T-helper 17 cell (primary cell): ENCODE data around the gene SECTM1. TPM values are rescaled to one million over a fixed set of nuclear protein-coding genes. Genes with fewer than 3 reads are reported as not detected.

Source experiments
- ATAC-seq: fragments of 150-1000 bp; cut with Tn5 transposase; 2 replicates; pipeline ENCODE4 v1.10.0; 2021; ENCODE audit warnings: mild to moderate bottlenecking, moderate library complexity
- DNase-seq, 3 donors: peaks; one replicate each; pipeline versions ENCODE4 v3.0.0 to v3.0.0-alpha.2; 2020 to 2021
- H3K9me3 ChIP-seq: one replicate; pipeline ENCODE4 v1.7.0; 2013; ENCODE audit warnings: low read length, mild to moderate bottlenecking; ENCODE audit not compliant: control insufficient read depth, poor library complexity, severe bottlenecking
- H3K27ac Mint-ChIP-seq: one replicate; pipeline ENCODE4 v1.8.0; 2022; ENCODE audit warnings: mild to moderate bottlenecking, moderate library complexity, mixed read lengths
- H3K27me3 Mint-ChIP-seq: one replicate; pipeline ENCODE4 v1.8.0; 2022; ENCODE audit warnings: mixed read lengths
- H3K36me3 Mint-ChIP-seq: one replicate; pipeline ENCODE4 v1.8.0; 2022; ENCODE audit warnings: low read depth, mixed read lengths
- H3K4me1 Mint-ChIP-seq: one replicate; pipeline ENCODE4 v1.8.0; 2022; ENCODE audit warnings: mild to moderate bottlenecking, mixed read lengths
- H3K4me3 Mint-ChIP-seq: one replicate; pipeline ENCODE4 v1.8.0; 2022; ENCODE audit warnings: mild to moderate bottlenecking, moderate library complexity, mixed read lengths
- total RNA-seq, 4 donors: library from RNA in 2 of 4; stranded (reverse) in 2 of 4; gene quantifications; one replicate each; pipeline ENCODE4 v1.2.3 and lab custom pipeline; 2022 to 2026

The SECTM1 gene
- total RNA-seq, 2 donors from 2014 or later: 4.4 to 6.0 TPM

- H3K27me3 Mint-ChIP-seq: no peaks in the 10 kb centered on the region
- DNase-seq (no peak), ATAC-seq (no peak)
- peak overlapping the region; percentile 72 for H3K4me3 Mint-ChIP-seq
- peak overlapping the region; percentile 87 for H3K27ac Mint-ChIP-seq
- H3K36me3 Mint-ChIP-seq: no peaks in the 10 kb centered on the region
- peaks cover 37% of the 10 kb centered on the region for H3K4me1 Mint-ChIP-seq
- H3K9me3 ChIP-seq: no peaks in the 10 kb centered on the region
These were observed 39.3 kb downstream of the SECTM1 start for GRCh38 chr17:82294064-82294773.

GRCh38 chr17:82292251-82293154 is 41.1 kb downstream of the SECTM1 start:
- Mint-ChIP-seq H3K27me3 (no peaks in the 10 kb centered on the region), H3K4me3 (peak overlapping the region; percentile 87), H3K27ac (peak overlapping the region; percentile 39), H3K36me3 (no peaks in the 10 kb centered on the region), H3K4me1 (peaks cover 23% of the 10 kb centered on the region)
- DNase-seq (peak; percentile 81 to 86 (median 85)), ATAC-seq (peak; percentile 94)
- no peaks in the 10 kb centered on the region for H3K9me3 ChIP-seq

- H3K27ac Mint-ChIP-seq: peak overlapping the region; percentile 39
- no peaks in the 10 kb centered on the region for H3K36me3 Mint-ChIP-seq
- no peak for DNase-seq
These were observed 41.9 kb downstream of the SECTM1 start for GRCh38 chr17:82291582-82292250.

GRCh38 chr17:82287868-82288801 is 45.4 kb downstream of the SECTM1 start:
- ATAC-seq (no peak), DNase-seq (no peak)
- Mint-ChIP-seq H3K27ac (peak overlapping the region; percentile 49), H3K4me3 (peak overlapping the region; percentile 39), H3K4me1 (peaks cover 7% of the 10 kb centered on the region), H3K36me3 (no peaks in the 10 kb centered on the region), H3K27me3 (no peaks in the 10 kb centered on the region)
- no peaks in the 10 kb centered on the region for H3K9me3 ChIP-seq

More at GRCh38 chr17:82291582-82292250, 41.9 kb downstream of the SECTM1 start:
- no peaks in the 10 kb centered on the region for H3K9me3 ChIP-seq
- peaks cover 16% of the 10 kb centered on the region for H3K4me1 Mint-ChIP-seq
- H3K27me3 Mint-ChIP-seq: no peaks in the 10 kb centered on the region
- ATAC-seq: no peak
- H3K4me3 Mint-ChIP-seq: peak overlapping the region; percentile 79

GRCh38 chr17:82287013-82287867 is 46.3 kb downstream of the SECTM1 start:
- H3K4me3 Mint-ChIP-seq: no peak overlapping the region
- H3K27ac Mint-ChIP-seq: peak overlapping the region; percentile 49
- no peaks in the 10 kb centered on the region for H3K27me3 Mint-ChIP-seq
- no peaks in the 10 kb centered on the region for H3K9me3 ChIP-seq
- H3K4me1 Mint-ChIP-seq: peaks cover 5% of the 10 kb centered on the region
- no peaks in the 10 kb centered on the region for H3K36me3 Mint-ChIP-seq
- no peak for DNase-seq
- no peak for ATAC-seq

- H3K9me3 ChIP-seq: no peaks in the 10 kb centered on the region
- H3K4me3 Mint-ChIP-seq: no peak overlapping the region
- ATAC-seq (no peak), DNase-seq (no peak)
- no peak overlapping the region for H3K27ac Mint-ChIP-seq
- peaks cover 14% of the 10 kb centered on the region for H3K4me1 Mint-ChIP-seq
- H3K36me3 Mint-ChIP-seq: no peaks in the 10 kb centered on the region
- H3K27me3 Mint-ChIP-seq: no peaks in the 10 kb centered on the region
These were observed 48.4 kb downstream of the SECTM1 start for GRCh38 chr17:82285141-82285540.

- no peaks in the 10 kb centered on the region for H3K36me3 Mint-ChIP-seq
- peak overlapping the region; percentile 63 for H3K27ac Mint-ChIP-seq
- peaks cover 14% of the 10 kb centered on the region for H3K4me1 Mint-ChIP-seq
- DNase-seq (no peak), ATAC-seq (peak; percentile 46)
- no peaks in the 10 kb centered on the region for H3K9me3 ChIP-seq
- H3K4me3 Mint-ChIP-seq: no peak overlapping the region
- no peaks in the 10 kb centered on the region for H3K27me3 Mint-ChIP-seq
These were observed 50.3 kb downstream of the SECTM1 start for GRCh38 chr17:82283208-82283749.

GRCh38 chr17:82282239-82283207 is 51.0 kb downstream of the SECTM1 start:
- no peak overlapping the region for H3K27ac Mint-ChIP-seq
- no peaks in the 10 kb centered on the region for H3K27me3 Mint-ChIP-seq
- H3K4me1 Mint-ChIP-seq: peaks cover 14% of the 10 kb centered on the region
- no peak for ATAC-seq
- DNase-seq: no peak
- H3K36me3 Mint-ChIP-seq: no peaks in the 10 kb centered on the region
- H3K4me3 Mint-ChIP-seq: no peak overlapping the region
- no peaks in the 10 kb centered on the region for H3K9me3 ChIP-seq

GRCh38 chr17:82281502-82282238 is 51.9 kb downstream of the SECTM1 start:
- no peak for DNase-seq
- no peak overlapping the region for H3K4me3 Mint-ChIP-seq
- H3K27me3 Mint-ChIP-seq: no peaks in the 10 kb centered on the region
- H3K9me3 ChIP-seq: no peaks in the 10 kb centered on the region
- no peaks in the 10 kb centered on the region for H3K36me3 Mint-ChIP-seq
- H3K4me1 Mint-ChIP-seq: peaks cover 14% of the 10 kb centered on the region
- H3K27ac Mint-ChIP-seq: no peak overlapping the region
- peak; percentile 36 for ATAC-seq

GRCh38 chr17:82281076-82281475 is 52.5 kb downstream of the SECTM1 start:
- Mint-ChIP-seq H3K4me3 (no peak overlapping the region), H3K36me3 (no peaks in the 10 kb centered on the region), H3K27ac (no peak overlapping the region), H3K27me3 (no peaks in the 10 kb centered on the region), H3K4me1 (peaks cover 14% of the 10 kb centered on the region)
- no peak for DNase-seq
- ATAC-seq: no peak
- no peaks in the 10 kb centered on the region for H3K9me3 ChIP-seq
